Testis (tissue), 2 donors: ENCODE measurements around the gene PMEPA1.

Experiments
- POLR2A ChIP-seq: fragments of 450-650 bp; IDR thresholded peaks from one replicate; pipeline ENCODE4 v1.6.1; 2017; ENCODE audit warnings: antibody characterized with exemption, mild to moderate bottlenecking, moderate library complexity
- TF ChIP-seq, protein P1 (sequence below), 3 experiments: fragments of 450-650 bp in 2 of 3; fragments of 200-600 bp in 1 of 3; sonication (generic) in 1 of 3; IDR thresholded peaks; one replicate each; pipeline ENCODE4 v1.5.1; 2016 to 2019; ENCODE audit warnings: antibody characterized with exemption in 3 of 3, mild to moderate bottlenecking in 2 of 3, moderate library complexity in 1 of 3

DNA sequence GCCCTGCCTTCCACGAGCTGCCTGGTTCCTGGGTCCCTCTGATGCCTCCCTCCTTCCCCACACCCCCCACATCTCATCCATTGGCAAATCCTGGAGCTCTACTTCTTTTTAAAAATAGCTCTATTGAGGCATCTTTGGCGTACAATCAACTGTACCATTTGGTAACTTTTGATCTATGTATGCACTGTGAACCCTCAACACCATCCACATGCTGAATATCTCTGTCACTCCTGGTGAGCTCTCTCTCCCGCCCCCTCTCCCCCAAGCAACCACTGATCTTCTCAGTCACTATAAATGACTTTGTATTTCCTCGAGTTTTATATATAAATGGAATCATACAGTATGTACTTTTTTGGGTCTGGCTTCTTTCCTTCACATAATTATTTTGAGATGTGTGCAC is 22.4 kb upstream of the PMEPA1 start:
- no peak for TF ChIP-seq POLR2A
- TF ChIP-seq, protein P1, sequence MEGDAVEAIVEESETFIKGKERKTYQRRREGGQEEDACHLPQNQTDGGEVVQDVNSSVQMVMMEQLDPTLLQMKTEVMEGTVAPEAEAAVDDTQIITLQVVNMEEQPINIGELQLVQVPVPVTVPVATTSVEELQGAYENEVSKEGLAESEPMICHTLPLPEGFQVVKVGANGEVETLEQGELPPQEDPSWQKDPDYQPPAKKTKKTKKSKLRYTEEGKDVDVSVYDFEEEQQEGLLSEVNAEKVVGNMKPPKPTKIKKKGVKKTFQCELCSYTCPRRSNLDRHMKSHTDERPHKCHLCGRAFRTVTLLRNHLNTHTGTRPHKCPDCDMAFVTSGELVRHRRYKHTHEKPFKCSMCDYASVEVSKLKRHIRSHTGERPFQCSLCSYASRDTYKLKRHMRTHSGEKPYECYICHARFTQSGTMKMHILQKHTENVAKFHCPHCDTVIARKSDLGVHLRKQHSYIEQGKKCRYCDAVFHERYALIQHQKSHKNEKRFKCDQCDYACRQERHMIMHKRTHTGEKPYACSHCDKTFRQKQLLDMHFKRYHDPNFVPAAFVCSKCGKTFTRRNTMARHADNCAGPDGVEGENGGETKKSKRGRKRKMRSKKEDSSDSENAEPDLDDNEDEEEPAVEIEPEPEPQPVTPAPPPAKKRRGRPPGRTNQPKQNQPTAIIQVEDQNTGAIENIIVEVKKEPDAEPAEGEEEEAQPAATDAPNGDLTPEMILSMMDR (IDR thresholded peaks at IDR 0.05) = no peak
